Measurements from ENCODE around the gene ANKRD33B.

ANKRD33B gene

DNA sequence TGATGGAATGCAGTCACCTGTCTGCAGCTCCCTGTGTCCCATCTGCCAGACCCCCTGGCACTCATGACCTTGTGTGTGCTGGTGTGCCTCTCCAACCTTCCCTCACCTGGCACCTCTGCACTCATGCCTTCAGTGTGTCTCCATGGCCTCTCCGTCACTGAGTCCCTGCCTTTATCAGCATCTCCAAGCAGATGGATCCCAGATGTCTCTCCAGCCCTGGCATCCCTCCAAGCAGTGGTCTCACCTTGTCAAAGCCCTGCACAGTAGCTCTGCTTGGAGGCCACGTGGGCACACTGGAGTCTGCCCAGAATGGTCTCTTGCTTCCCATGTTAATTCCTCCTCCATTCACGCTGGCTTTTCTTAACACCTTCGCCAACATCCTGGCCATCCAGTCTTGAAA is 112.4 kb downstream of the ANKRD33B start:
- ATAC-seq (ENCODE audit: low read depth) (no peak), DNase-seq (ENCODE audit: low spot score in 2 of 2) (no peak)
- no peaks in the 10 kb centered on the region for H3K4me1 Mint-ChIP-seq
- H3K27ac Mint-ChIP-seq, result no peak overlapping the region
- peaks cover 29% of the 10 kb centered on the region for H3K36me3 Mint-ChIP-seq
- H3K4me3 Mint-ChIP-seq, result no peak overlapping the region
- no peaks in the 10 kb centered on the region for H3K27me3 Mint-ChIP-seq
- H3K9me3 Mint-ChIP-seq, result no peaks in the 10 kb centered on the region

DNA sequence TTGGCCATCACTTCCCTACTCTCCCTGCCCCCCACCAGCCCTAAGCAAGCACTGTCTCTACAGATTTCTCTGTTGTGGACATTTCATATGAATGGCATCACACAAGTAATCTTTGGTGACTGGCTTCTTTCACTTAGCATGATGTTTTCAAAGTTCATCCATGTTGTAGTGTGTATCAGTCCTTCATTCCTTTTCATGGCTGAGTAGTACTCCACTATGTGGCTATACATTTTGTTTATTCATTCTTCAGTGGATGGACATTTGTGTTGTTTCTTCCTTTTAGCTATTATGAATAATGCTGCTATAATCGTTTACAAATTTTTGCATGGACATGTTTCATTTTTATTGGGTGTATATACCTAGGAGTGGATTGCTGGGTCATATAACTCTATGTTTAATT is 113.1 kb downstream of the ANKRD33B start:
- no peak overlapping the region for H3K4me3 Mint-ChIP-seq
- no peaks in the 10 kb centered on the region for H3K4me1 Mint-ChIP-seq
- ATAC-seq (ENCODE audit: low read depth) (no peak), DNase-seq (ENCODE audit: low spot score in 2 of 2) (no peak)
- H3K9me3 Mint-ChIP-seq, result no peaks in the 10 kb centered on the region
- peaks cover 29% of the 10 kb centered on the region for H3K36me3 Mint-ChIP-seq
- no peak overlapping the region for H3K27ac Mint-ChIP-seq
- no peaks in the 10 kb centered on the region for H3K27me3 Mint-ChIP-seq

DNA sequence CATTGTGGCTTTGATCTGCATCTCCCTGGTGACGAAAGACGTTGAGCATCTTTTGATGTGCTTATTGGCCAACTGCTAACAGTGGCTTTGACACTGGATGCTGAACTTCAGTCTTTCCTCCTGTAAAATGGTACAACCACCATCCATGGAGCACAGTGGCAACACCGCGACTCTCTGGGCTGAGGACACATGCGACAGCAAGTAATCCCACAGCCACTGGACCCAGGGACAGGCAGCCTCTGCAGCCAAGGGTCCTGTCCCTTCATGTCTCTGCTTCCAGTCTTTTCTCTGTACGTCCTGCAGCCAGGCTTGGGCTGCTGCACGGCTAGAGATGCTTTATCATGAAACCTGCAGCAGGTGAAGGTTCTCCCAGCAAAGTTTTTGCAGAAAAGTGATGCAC is 113.7 kb downstream of the ANKRD33B start:
- peaks cover 33% of the 10 kb centered on the region for H3K36me3 Mint-ChIP-seq
- H3K27ac Mint-ChIP-seq, result no peak overlapping the region
- H3K4me1 Mint-ChIP-seq, result no peaks in the 10 kb centered on the region
- no peaks in the 10 kb centered on the region for H3K27me3 Mint-ChIP-seq
- H3K4me3 Mint-ChIP-seq, result no peak overlapping the region
- ATAC-seq (ENCODE audit: low read depth), result no peak
- no peak for DNase-seq (ENCODE audit: low spot score in 2 of 2)
- H3K9me3 Mint-ChIP-seq, result no peaks in the 10 kb centered on the region

DNA sequence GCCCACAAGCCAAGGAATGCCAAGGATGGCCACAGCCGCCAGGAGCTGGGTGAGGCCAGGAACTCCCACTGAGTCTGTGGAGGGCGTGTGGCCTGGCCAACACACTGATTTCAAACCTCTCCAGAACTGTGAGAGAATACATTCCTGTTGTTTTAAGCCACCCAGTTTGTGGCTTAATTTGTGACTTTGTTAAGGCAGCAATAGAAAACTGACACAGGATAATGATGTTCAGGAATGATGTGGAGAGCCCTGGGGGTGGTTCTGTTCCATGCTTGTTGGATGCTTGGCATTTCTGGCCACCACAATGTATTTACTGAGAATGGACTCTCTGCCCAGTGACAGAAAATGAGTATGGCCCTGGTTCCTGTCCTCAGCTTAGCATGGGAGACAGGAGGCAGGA is 114.4 kb downstream of the ANKRD33B start:
- Mint-ChIP-seq H3K27me3 (no peaks in the 10 kb centered on the region), H3K27ac (no peak overlapping the region), H3K4me3 (no peak overlapping the region), H3K36me3 (peaks cover 33% of the 10 kb centered on the region), H3K9me3 (no peaks in the 10 kb centered on the region), H3K4me1 (no peaks in the 10 kb centered on the region)
- ATAC-seq (ENCODE audit: low read depth), result no peak
- DNase-seq (ENCODE audit: low spot score in 2 of 2), result no peak

DNA sequence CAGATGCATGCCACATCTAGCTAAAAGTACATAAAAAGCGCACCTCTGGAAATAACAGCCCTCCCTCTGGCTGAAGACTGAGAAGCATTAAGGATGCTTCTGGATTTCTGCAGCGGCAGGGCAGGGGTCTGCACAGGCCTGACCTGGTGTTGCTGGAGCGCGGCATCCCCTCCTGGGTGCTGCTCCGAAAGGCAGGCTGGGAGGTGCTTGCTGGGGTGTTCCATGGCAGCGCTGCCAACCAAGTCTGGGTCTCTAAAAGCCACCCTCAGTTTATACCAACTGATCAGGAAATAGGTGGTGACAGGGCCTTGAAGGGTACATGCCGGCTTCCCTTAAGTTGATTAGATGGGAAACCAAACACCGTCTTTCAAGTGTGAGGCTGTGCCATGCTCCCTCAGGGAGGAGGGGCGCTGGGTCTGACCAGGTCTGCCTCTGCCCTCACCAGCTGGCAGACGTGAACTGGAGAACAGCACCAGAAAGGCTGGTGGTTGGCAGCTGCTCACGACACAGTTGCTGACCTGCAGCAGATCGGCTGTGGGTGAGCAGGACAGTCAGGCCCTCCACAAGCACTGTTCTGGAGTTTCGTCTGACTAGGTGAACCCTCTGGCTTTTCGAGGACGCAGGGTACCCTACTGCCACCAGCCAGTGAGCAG is 115.6 kb downstream of the ANKRD33B start:
- no peaks in the 10 kb centered on the region for H3K27me3 Mint-ChIP-seq
- no peak overlapping the region for H3K27ac Mint-ChIP-seq
- H3K4me3 Mint-ChIP-seq, result no peak overlapping the region
- peaks cover 36% of the 10 kb centered on the region for H3K36me3 Mint-ChIP-seq
- DNase-seq (ENCODE audit: low spot score in 2 of 2), result no peak
- H3K4me1 Mint-ChIP-seq, result no peaks in the 10 kb centered on the region
- ATAC-seq (ENCODE audit: low read depth), result no peak
- H3K9me3 Mint-ChIP-seq, result no peaks in the 10 kb centered on the region

DNA sequence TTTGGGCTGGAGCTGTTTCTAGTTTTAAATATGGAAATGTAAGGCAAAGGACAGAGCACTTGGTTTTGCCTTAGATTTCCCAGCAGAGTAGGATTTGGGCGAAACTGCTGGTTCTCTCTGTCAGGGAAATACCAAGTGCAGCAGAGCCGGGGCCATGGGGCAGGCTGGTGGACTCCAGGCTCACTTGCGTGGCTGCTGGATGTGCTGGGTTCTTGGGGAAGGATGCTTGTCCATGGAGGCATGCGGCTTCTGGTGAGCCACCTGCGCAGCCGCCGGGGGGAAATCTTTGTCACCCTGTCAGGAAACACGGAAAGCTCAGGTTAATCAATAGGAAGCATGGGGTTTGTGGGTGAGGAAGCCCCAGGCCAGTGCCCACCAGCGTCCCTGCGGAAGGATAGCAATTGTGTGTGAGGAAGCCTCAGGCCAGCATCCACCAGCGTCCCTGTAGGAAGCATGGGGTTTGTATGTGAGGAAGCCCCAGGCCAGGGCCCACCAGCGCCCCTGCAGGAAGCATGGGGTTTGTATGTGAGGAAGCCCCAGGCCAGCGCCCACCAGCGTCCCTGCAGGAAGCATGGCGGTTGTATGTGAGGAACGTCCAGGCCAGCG is 117.1 kb downstream of the ANKRD33B start:
- H3K9me3 Mint-ChIP-seq, result no peaks in the 10 kb centered on the region
- H3K36me3 Mint-ChIP-seq, result peaks cover 36% of the 10 kb centered on the region
- H3K4me1 Mint-ChIP-seq, result peaks cover 12% of the 10 kb centered on the region
- H3K4me3 Mint-ChIP-seq, result no peak overlapping the region
- H3K27ac Mint-ChIP-seq, result no peak overlapping the region
- DNase-seq (ENCODE audit: low spot score in 2 of 2) (no peak), ATAC-seq (ENCODE audit: low read depth) (no peak)
- no peaks in the 10 kb centered on the region for H3K27me3 Mint-ChIP-seq

DNA sequence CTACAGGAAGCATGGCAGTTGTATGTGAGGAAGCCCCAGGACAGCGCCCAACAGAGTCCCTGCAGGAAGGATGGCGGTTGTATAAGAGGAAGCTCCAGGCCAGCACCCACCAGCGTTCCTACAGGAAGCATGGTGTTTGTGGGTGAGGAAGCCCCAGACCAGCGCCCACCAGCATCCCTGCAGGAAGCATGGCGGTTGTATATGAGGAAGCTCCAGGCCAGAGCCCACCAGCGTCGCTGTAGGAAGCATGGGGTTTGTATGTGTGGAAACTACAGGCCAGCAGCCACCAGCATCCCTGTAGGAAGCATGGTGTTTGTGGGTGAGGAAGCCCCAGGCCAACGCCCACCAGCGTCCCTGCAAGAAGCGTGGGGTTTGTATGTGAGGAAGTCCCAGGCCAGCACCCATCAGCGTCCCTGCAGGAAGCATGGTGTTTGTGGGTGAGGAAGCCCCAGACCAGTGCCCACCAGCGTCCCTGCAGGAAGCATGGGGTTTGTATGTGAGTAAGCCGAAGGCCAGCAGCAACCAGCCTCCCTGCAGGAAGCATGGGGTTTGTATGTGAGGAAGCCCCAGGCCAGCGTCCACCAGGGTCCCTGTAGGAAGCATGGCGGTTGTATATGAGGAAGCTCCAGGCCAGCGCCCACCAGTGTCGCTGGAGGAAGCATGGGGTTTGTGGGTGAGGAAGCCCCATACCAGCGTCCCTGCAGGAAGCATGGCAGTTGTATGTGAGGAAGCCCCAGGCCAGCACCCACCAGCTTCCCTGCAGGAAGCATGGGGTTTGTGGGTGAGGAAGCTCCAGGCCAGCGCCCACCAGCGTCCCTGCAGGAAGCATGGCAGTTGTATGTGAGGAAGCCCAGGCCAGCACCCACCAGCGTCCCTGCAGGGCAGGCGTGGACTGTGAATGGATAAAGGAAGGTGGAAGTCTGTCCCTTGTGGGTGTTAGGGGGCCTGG is 118.1 kb downstream of the ANKRD33B start:
- no peak overlapping the region for H3K4me3 Mint-ChIP-seq
- peak overlapping the region; percentile 45 for H3K27ac Mint-ChIP-seq
- no peak for ATAC-seq (ENCODE audit: low read depth)
- no peak for DNase-seq (ENCODE audit: low spot score in 2 of 2)
- H3K36me3 Mint-ChIP-seq, result peaks cover 36% of the 10 kb centered on the region
- H3K27me3 Mint-ChIP-seq, result no peaks in the 10 kb centered on the region
- H3K4me1 Mint-ChIP-seq, result peaks cover 18% of the 10 kb centered on the region
- H3K9me3 Mint-ChIP-seq, result no peaks in the 10 kb centered on the region

DNA sequence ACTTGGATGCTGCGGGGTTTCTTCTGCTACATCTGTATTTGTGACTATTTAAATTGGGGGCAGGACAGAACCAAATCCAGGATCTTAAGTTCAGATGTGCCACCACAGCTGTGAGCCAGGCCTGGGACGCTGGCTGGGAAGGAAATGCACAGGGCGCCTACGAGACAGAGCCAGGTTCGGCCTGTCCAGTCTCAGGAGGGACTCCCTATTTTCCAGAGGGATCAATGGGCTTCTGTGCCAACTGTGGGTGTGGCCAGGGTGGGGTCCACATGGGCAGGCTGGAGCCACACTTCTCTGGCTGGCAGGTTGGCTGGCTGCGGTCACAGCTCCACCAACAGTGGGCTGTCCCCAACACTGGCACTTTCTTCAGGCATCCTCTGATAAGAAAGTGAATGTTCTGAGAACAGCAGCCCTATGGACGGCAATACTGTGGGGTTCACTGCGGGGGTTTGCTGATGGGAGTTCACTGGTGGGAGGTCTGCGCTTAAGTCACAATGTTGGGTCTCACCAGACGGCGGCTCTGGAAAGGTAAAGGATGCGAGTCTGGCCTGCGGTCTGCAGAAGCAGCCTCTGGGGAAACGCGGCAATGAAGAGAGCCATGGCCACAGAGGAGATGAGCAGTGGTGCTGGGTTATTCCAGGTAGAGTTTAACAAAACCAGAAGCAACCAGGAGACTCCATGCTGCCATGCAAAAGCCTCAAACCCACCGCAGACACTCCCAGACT is 119.1 kb downstream of the ANKRD33B start:
- H3K4me1 Mint-ChIP-seq, result peaks cover 21% of the 10 kb centered on the region
- no peak overlapping the region for H3K4me3 Mint-ChIP-seq
- peaks cover 2% of the 10 kb centered on the region for H3K9me3 Mint-ChIP-seq
- peaks cover 31% of the 10 kb centered on the region for H3K36me3 Mint-ChIP-seq
- ATAC-seq (ENCODE audit: low read depth) (no peak), DNase-seq (ENCODE audit: low spot score in 2 of 2) (no peak)
- H3K27ac Mint-ChIP-seq, result peak overlapping the region; percentile 45
- H3K27me3 Mint-ChIP-seq, result no peaks in the 10 kb centered on the region

DNA sequence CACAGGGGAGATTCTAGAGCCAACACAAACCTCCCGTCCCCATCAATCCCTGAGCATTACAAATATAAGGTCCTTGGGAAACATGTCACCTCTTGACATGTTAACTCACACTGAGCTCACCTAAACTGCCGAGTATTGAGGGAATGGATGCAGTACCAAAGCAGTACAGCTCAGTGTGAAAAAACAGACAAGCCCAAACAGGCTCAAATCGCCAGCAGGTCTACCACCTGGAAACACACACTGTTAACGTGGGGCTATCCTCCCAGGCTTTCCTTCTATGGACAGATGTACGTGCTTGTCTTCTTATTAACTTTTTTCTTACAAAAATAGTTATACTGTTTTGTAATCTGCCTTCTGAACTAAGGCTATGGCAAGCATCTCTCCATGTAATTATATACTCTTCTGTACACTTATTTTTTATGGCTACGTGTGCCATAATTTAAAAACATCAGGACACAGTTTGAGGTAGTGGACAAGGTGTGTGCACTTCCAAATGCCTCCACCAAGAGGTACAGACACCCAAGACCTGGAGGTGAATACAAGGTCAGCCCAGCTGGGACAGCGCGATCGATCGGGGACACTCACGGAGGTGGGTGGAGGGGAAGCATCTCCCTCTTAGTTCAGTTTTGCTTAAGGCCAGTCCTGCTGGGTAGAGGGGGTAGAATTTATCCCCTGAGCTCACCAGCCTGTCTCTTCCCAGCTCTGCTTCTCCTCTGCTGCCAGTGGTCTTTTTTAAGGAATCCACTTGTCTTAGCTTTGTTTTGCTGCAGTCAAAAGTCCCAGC is 120.6 kb downstream of the ANKRD33B start:
- Mint-ChIP-seq H3K9me3 (peaks cover 2% of the 10 kb centered on the region), H3K27ac (peak overlapping the region; percentile 85), H3K4me3 (no peak overlapping the region), H3K27me3 (no peaks in the 10 kb centered on the region), H3K4me1 (peaks cover 21% of the 10 kb centered on the region), H3K36me3 (peaks cover 32% of the 10 kb centered on the region)
- DNase-seq (ENCODE audit: low spot score in 2 of 2), result no peak
- peak; percentile 59 for ATAC-seq (ENCODE audit: low read depth)

DNA sequence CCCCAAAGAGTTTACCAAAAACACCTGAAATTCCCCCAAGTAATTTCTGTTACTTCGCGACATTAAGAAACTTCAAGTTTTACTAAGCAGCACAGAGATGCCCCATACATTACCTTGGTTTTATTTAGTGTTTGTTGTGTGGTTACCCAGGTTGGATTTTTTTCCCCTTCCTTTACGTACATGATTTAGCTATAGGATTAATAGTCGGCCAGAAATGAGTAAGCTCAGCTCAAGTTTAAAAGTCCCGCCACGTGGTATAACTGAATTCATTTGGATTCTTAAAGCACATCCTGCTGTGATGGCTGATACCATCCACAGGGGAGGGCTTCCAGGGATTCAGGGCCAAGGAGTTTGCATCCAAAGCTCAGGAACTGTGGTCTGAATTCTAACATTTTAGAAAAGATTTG is 121.2 kb downstream of the ANKRD33B start:
- Mint-ChIP-seq H3K4me3 (no peak overlapping the region), H3K27me3 (no peaks in the 10 kb centered on the region), H3K4me1 (peaks cover 21% of the 10 kb centered on the region), H3K27ac (peak overlapping the region; percentile 85), H3K36me3 (peaks cover 30% of the 10 kb centered on the region), H3K9me3 (peaks cover 2% of the 10 kb centered on the region)
- DNase-seq (ENCODE audit: low spot score in 2 of 2) (no peak), ATAC-seq (ENCODE audit: low read depth) (peak; percentile 71)

DNA sequence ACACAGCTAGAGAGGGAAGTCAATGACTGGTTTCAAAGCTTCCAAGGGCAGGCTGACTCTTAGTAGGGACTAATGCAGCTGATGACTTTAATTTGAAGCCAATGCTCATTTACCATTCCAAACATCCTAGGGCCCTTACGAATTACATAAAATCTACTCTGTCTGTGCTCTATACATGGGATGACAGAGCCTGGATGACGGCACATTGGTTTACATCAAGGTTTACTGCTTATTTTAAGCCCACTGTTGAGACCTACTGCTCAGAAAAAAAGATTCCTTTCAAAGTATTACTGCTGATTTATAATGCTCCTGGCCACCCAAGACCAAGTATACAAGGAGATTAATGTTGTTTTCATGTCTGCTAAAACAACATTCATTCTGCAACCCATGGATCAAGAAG is 123.0 kb downstream of the ANKRD33B start:
- Mint-ChIP-seq H3K36me3 (peaks cover 23% of the 10 kb centered on the region), H3K27ac (no peak overlapping the region), H3K4me1 (peaks cover 24% of the 10 kb centered on the region), H3K4me3 (no peak overlapping the region), H3K9me3 (peaks cover 2% of the 10 kb centered on the region), H3K27me3 (no peaks in the 10 kb centered on the region)
- no peak for ATAC-seq (ENCODE audit: low read depth)
- DNase-seq (ENCODE audit: low spot score in 2 of 2), result no peak

DNA sequence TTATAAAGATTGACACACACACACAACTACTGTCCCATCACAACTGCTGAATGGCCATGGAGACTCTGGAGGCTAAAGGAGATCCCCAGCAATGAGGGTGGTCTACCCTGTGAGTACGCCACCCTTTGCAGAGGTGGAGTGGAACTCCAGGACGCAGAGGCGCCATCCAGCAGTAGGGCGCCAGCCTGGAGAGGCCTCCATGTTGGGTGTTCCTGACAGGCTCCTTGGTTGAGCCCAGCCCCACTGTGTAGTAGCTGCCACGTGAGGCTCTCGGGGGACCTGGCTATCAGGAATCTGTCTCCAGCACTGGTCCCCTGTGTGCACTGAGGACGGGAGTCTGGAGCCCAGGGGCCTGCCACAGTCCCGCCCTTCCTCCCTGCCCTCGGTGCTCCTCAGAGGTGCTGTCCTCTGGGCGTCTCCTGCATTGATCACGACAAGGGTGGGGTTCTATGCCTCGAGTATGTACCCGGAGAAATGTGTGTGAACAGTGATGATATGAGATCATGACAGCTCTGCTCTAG is 124.8 kb downstream of the ANKRD33B start:
- DNase-seq (ENCODE audit: low spot score in 2 of 2) (no peak), ATAC-seq (ENCODE audit: low read depth) (no peak)
- Mint-ChIP-seq H3K9me3 (peaks cover 2% of the 10 kb centered on the region), H3K36me3 (peaks cover 16% of the 10 kb centered on the region), H3K4me3 (no peak overlapping the region), H3K27ac (no peak overlapping the region), H3K4me1 (peaks cover 24% of the 10 kb centered on the region), H3K27me3 (no peaks in the 10 kb centered on the region)

DNA sequence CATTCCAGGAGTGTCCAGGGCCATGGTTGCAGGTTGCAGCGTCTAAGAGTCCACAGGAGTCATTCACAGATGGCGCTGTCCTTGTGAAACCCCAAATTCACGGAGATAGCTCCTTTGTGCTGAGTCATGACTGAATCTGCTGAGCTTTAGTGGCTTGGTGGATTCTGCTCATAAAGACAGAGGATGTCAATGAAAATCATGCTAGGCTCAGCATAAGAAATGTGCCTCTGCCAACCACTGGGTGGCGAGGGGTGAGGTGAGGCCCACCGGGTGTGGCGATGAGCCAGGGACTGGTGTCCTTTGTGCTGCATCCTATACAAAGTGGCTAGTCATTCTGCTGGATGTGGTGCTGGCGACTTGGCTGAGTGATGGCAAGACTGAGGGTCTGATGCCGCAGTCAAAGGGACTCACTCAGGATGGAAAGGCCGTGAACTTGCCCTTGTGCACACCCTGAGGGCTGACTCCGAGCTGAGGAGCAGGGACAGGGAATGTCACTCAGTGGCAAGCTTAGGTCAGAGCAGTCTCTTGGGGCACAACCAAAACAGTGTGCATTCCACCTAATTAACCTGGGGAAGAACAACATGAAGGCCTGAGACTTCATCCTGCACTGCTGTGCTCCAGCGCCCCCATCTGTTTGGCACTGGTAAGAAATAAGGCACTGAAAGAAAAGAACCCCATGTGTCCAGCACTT is 125.7 kb downstream of the ANKRD33B start:
- Mint-ChIP-seq H3K9me3 (peaks cover 2% of the 10 kb centered on the region), H3K4me1 (peaks cover 23% of the 10 kb centered on the region), H3K27ac (no peak overlapping the region), H3K36me3 (peaks cover 16% of the 10 kb centered on the region), H3K27me3 (no peaks in the 10 kb centered on the region), H3K4me3 (no peak overlapping the region)
- peak; percentile 48 for ATAC-seq (ENCODE audit: low read depth)
- no peak for DNase-seq (ENCODE audit: low spot score in 2 of 2)

Measured in memory B cell (primary cell).